Smooth muscle cell of the brain vasculature (primary cell): Measurements from ENCODE around the gene HAP1.
A peak's percentile ranks its signal among the peaks of the same experiment; 100 is the strongest.
"Not testable (repeated sequence)": the region's sequence is repeated elsewhere in the genome, so short reads cannot be mapped to it uniquely, and the experiment has no call there.

Experiments used
- DNase-seq: peaks from one replicate; pipeline ENCODE4 v3.0.0-alpha.2; 2012; ENCODE audit warnings: low read depth, low spot score

Gene HAP1

GRCh38 chr17:41691031-41691777 lies 43.2 kb downstream of the HAP1 start:
- no peak for DNase-seq

- DNase-seq, result no peak
Measured at GRCh38 chr17:41690497-41690896, 43.9 kb downstream of the HAP1 start.

- no peak for DNase-seq
Measured at GRCh38 chr17:41689497-41690299, 44.7 kb downstream of the HAP1 start.

GRCh38 chr17:41688641-41689496 lies 45.6 kb downstream of the HAP1 start, which contains the start of gene EIF1:
EIF1 (plus strand) TSS chr17:41688885; CDS start chr17:41689039, 154 bp downstream.
- peak; percentile 100 for DNase-seq

GRCh38 chr17:41687828-41688640 lies 46.4 kb downstream of the HAP1 start:
- no peak for DNase-seq

DNA sequence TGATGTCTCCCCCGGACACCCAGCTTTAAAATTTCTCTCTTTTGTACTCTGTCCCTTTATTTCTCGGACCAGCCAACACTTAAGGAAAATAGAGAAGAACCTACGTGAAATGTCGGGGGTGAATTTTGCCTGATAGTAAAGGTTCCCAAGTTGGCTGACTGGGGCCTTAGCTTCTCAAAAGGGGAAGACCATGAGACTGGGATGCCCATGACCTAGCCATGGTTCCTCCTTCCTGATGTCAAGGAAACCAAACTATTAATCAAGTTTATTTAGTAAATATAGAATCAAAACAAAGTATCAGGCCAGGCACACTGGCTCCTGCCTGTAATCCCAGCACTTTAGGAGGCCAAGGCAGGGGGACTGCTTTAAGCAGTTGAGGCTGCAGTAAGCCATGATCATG lies 48.2 kb downstream of the HAP1 start:
- no peak for DNase-seq

- DNase-seq, result not testable (repeated sequence)
Measured at GRCh38 chr17:41685753-41686152, 48.7 kb downstream of the HAP1 start.

DNA sequence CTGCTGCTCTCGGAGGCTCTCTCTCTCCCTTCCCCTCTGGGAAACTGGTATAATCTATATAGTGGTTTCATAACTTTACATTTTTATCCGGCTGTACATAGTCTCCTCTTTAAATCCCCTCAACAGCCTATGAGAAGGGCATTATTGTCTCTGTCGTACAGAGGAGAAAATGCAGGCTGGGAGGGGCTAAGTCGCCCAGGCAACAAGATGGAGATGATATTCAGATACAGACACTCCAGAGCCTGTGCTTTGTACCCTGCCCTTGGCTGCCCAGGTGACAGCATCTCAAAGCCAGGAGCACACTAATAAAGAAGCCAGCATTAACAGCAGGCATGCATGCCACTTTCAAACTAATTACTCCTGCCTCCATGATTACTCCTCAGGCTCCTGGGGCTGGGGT lies 50.4 kb downstream of the HAP1 start:
- DNase-seq, result no peak

DNA sequence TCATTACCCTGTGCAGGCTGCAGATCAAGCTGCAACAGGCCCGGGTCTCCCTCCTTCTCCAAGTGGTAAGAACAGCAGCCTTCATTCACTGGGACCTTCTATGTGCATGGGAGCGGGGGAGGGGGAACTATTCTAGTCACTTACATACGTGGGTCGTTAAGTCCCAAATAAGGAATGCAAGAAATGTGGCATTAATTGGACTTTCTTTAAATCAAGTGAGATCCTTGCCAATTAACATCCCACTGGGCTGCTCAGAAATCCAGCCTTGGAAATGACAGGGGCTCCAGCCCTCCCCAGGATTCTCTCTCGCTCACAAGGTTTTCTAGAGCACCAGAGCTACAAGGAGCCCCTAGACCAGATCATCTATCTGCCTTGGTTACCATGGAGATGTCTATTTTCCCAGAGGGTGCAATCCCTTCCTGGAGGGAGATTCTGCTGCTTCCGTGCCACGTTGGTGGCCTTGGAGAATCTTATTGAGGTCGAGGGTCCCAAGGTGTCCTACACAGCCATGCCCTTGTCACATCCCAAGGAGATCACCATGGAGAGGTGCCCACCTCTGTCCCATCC lies 50.9 kb downstream of the HAP1 start:
- no peak for DNase-seq

GRCh38 chr17:41682631-41683030 lies 51.8 kb downstream of the HAP1 start:
- no peak for DNase-seq

DNA sequence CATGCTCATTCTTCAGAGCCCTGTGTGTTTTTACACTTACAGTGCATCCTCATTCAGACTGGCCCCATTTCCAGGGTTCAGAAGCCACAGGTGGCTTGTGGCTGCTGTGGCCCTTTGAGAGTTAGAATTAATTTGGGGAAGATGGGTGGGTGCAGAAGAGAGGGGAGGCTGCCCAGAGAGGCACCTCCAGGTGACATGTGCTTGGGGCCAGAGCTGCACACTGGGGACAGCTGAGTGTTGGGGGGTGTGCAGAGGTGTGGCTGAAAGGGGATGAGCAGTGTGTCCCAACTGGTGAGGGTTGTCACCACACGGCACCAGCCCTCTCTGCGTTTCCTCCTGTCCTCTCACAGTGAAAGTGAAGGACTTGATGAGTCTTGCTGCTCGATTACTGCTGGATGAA lies 52.7 kb downstream of the HAP1 start:
- DNase-seq, result no peak

- DNase-seq, result no peak
Measured at GRCh38 chr17:41680426-41681040, 53.9 kb downstream of the HAP1 start.

- no peak for DNase-seq
Measured at GRCh38 chr17:41679740-41680425, 54.6 kb downstream of the HAP1 start.

DNA sequence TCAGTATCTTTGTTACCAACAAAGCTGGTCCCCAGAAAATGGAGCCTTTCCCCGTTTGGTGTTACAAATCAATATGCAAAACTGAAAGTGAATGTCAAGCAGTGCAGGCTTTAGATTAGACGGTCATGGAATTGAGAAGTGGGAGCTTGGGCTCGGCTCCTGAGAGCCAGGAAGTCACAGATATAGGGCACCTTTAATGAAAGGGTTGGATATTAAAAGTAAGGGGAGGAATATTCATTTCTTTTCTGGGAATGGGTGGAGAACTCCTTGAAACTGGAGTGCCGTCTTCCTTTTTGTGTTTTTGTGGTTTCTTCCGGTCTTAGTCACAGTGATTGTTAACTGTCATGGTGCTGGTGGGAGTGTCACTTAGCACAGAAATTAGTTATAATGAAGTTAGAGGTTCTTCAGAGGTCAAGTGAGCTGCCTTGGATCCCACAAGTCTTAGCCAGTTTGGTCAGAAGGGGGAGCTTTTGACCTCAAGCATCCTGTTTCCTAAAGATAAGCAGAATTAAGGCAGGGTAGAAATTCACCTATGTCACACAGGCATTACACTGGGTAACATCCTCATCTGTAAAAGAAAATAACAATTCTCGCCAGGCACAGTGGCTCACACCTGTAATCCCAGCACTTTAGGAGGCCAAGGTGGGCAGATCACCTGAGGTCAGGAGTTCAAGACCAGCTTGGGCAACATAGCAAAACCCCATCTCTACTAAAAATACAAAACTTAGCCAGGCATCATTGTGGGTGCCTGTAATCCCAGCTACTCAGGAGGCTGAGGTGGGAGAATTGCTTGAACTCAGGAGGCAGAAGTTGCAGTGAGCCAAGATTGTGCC lies 55.3 kb downstream of the HAP1 start:
- DNase-seq, result no peak

DNA sequence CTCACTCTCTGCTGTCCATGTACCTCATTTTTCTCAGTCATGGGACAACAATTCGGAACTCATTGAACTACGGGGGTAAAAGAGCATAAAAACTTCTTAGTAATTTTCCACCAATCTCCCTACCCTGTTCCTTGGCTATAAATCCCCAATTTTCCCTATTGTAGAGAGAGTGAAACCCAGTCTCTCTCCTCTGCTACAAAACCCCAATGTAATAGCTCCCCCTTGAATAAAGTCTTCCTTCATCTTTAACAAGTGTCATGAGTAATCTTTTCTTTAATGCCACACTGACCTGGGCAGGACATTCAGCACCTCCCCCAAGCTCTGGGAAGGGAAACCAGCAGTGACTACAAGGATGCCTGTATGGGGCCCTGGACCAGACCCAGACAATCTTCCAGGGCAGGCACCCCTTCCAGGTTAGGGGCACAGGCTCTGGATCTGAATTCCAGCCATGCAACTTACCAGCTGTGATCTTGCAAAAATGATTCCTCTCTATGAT lies 56.0 kb downstream of the HAP1 start:
- DNase-seq, result no peak

- DNase-seq, result no peak
Measured at GRCh38 chr17:41676058-41676419, 58.4 kb downstream of the HAP1 start.

DNA sequence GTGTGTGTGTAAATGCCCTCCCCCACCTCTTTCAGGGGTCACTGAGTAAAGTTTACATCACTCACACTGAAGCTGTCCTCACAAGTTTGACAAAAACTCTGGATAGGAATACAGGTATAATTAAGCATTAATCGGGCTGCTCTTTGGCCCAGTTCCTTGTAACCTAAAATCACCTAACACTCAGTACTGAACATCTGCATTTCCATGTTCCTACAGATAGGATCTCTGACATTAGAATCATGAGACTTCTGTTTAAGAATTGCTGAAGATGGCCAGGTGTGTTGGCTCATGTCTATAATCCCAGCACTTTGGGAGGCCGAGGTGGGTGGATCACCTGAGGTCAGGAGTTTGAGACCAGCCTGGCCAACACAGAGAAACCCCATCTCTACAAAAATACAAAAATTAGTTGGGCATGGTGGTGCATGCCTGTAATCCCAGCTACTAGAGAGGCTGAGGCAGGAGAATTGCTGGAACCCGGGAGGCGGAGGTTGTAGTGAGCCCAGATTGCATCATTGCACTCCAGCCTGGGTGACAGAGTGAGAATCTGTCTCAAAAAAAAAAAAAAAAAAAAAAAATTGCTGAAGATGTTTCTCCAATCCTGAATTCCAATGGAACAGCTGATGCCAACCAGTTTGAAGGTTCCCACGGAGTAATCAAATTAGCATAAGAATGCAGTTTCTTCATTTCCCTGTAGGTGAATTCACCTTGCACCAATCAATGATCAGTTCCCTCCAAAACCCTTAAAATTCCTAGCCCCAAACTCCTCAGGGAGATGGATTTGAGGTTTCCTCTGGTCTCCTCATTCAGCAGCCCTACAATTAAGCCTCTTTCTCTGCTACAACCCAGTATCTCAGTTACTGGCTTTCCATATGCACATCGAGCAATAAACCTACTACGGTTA lies 59.0 kb downstream of the HAP1 start:
- not testable (repeated sequence) for DNase-seq
